GM18526 (cell line): ENCODE data around the gene TRAPPC3.

ENCODE experiments used
- POLR2A ChIP-seq: IDR thresholded peaks from 3 replicates; pipeline ENCODE4 v1.6.1; 2011; ENCODE audit not compliant: insufficient read length; ENCODE audit errors: extremely low read depth

Gene TRAPPC3

DNA sequence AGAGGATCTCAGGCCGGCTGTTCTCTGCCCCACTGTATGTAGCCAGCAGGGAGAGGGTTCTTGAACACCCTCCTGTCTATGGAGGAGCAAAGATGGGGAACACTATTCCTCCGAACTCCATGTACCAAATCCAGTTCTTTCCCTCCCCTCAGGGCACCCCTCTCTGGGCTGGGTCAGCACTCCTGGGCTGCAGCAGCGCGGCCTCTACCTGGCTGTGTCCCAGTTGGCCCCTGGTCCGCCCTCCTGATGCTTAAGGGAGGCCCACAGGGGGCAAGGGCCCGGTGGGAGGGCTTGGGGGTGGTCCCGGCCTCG, 61.1 kb downstream of the TRAPPC3 start:
- TF ChIP-seq POLR2A: no peak

DNA sequence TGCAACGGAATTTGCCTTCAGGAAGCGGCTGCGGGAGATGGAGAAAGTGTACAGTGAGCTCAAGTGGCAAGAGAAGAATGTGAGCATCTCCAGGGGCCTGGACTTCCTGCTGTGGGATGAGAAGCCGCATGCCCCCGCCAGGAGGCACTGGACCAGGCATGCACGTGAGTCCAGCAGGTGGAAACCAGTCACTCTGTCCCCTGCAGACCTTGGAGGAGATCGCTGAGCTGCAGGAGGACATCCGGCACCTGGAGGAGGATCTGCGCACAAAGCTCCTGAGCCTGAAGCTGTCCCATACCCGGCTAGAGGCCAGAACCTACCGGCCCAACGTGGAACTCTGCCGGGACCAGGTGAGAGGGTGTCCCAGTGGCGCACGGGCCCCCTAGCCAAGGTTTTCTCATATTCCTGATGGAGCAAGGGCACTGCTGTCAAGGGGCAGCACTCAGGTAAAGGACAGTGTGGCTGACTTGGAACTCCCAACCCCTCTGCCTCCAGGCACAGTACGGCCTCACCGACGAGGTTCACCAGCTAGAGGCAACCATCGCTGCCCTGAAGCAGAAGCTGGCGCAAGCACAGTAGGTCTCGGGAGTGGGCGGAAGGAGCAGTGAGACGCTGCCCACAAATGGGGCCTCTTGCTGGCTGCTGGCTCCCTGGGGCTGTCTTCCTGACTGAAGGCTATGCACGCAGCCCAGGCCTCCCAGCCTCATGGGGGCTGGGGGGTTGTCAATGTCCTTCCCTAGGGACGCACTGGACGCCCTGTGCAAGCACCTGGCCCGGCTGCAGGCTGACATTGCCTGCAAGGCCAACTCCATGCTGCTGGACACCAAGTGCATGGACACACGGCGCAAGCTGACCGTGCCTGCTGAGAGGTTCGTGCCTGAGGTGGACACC, 61.8 kb downstream of the TRAPPC3 start:
- TF ChIP-seq POLR2A: no peak
